ENCODE data around the gene CFAP74. TPM values are rescaled to one million over a fixed set of nuclear protein-coding genes. Genes with fewer than 3 reads are reported as not detected.

CFAP74 gene
- total and polyA plus RNA-seq, 9 of the 15 experiments (the other 6 are each of a cell fraction or from before 2014, with no cell fraction given), result 0.03 to 0.15 (median 0.05) TPM; not detected in 6

- Histone ChIP-seq H3K27me3 (ENCODE audit: control insufficient read depth in 2 of 2, insufficient read depth in 2 of 2, low read length in 2 of 2) (peaks cover 23 to 72% of the 10 kb centered on the region in 2 experiments; a peak in 3 of 5 replicates), H3K9me1 (ENCODE audit: control insufficient read depth, insufficient read depth, low read length) (no peaks in the 10 kb centered on the region), H3K4me1 (replicated peaks in 1 of 2; ENCODE audit: control insufficient read depth in 2 of 2, insufficient read depth in 2 of 2, low read length in 2 of 2) (peaks cover 0 to 78% of the 10 kb centered on the region in 2 experiments; a peak in 2 of 5 replicates), H3K36me3 (ENCODE audit: control insufficient read depth, insufficient read depth, low read length) (no peaks in the 10 kb centered on the region), H3K9ac (ENCODE audit: insufficient read depth in 1 of 2, low read depth in 2 of 2, low read length in 2 of 2) (peak overlapping the region in 1 of 2 experiments; percentile 45; a peak in 1 of 4 replicates), H3K4me2 (ENCODE audit: insufficient read depth, low read length) (no peak overlapping the region), H3K79me2 (ENCODE audit: control insufficient read depth, insufficient read depth, low read length) (no peaks in the 10 kb centered on the region), H2AFZ (ENCODE audit: low read depth, low read length) (no peak overlapping the region), H3K4me3 (no peak overlapping the region), H3K9me3 (replicated peaks; ENCODE audit: control insufficient read depth, insufficient read depth, low read depth, low read length) (no peaks in the 10 kb centered on the region), H3K27ac (ENCODE audit: extremely low read depth, low read depth, low read length) (no peak overlapping the region), H4K20me1 (replicated peaks; ENCODE audit: control insufficient read depth, insufficient read depth, low read length) (peaks cover 8% of the 10 kb centered on the region)
- in situ Hi-C loops (cut with MboI), result no loop called here
- TF ChIP-seq EGR1 (conservative IDR thresholded peaks at IDR 0.05) (peak; percentile 45; the same call in 1 of the 2 replicates), ZBTB43 (CRISPR knock-in tag; IDR thresholded peaks at IDR 0.05) (no peak)
- FAIRE-seq, result no peak
- CTCF ChIA-PET (ENCODE audit: low intra/inter-chr PET ratio), result no interaction called here
- no peak for ATAC-seq
- WGBS (ENCODE audit: insufficient coverage, low coverage, missing lambda C conversion rate), result 8% methylated on average over 26 of the region's 26 CpGs
- BruUV-seq (replicated peaks), result no TSS peak
- POLR2A ChIA-PET, result interaction anchor here (0.7 to 0.9 kb wide), 2 partner anchors 118 to 304 kb away, joined by 3 read pairs; no protein-coding TSS in a partner anchor
- intact Hi-C loops (cut with micrococcal nuclease), result no loop called here
- DNase-seq (ENCODE audit: extremely low read depth in 1 of 4, low spot score in 3 of 4), result no peak
These were observed 77.2 kb downstream of the CFAP74 start for GRCh38 chr1:1926346-1926811.
